ENCODE measurements around the gene STRN4.

DNA sequence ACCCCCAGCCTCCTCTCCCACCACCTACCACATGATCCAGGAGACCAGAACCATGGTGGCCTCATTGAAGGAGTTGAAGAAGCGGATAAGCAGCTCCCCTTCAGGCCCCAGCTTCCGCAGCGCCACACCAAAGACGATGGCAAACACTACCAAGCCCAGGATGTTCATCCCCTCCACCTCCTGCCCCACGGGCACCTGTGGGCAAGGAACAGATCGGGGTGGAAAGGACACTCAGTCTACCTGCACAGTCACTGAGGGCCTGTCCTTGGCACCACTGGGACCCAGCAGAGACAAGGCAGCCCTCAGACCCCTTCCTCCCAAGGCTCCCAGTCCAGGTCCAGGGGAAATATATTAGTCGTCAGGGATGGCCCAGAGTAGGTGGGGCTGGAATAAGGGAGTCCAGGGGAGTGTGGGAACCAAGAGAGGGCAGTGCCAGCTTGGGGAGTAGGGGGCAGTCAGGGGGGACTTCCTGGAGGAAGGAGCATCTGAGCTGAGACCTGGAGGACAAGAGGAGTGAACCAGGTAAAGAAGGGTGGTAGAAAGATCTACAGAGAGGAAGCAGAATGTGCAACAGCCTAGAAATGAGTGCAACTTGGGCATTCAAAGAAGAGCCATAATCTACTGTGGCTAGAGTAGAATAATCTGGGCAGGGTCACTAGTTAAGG is 36.2 kb upstream of the STRN4 start:
- TF ChIP-seq SP1 (IDR thresholded peaks at IDR 0.05), result no peak
- no peak for TF ChIP-seq RAD21 (IDR thresholded peaks at IDR 0.05)
- TF ChIP-seq GABPA (IDR thresholded peaks at IDR 0.05 in 1 of 2, conservative IDR thresholded peaks at IDR 0.05 in 1 of 2), result no peak
- TF ChIP-seq, protein P1, sequence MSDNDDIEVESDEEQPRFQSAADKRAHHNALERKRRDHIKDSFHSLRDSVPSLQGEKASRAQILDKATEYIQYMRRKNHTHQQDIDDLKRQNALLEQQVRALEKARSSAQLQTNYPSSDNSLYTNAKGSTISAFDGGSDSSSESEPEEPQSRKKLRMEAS (IDR thresholded peaks at IDR 0.05), result no peak
- TF ChIP-seq, protein P2, sequence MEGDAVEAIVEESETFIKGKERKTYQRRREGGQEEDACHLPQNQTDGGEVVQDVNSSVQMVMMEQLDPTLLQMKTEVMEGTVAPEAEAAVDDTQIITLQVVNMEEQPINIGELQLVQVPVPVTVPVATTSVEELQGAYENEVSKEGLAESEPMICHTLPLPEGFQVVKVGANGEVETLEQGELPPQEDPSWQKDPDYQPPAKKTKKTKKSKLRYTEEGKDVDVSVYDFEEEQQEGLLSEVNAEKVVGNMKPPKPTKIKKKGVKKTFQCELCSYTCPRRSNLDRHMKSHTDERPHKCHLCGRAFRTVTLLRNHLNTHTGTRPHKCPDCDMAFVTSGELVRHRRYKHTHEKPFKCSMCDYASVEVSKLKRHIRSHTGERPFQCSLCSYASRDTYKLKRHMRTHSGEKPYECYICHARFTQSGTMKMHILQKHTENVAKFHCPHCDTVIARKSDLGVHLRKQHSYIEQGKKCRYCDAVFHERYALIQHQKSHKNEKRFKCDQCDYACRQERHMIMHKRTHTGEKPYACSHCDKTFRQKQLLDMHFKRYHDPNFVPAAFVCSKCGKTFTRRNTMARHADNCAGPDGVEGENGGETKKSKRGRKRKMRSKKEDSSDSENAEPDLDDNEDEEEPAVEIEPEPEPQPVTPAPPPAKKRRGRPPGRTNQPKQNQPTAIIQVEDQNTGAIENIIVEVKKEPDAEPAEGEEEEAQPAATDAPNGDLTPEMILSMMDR (IDR thresholded peaks at IDR 0.05; ENCODE audit: low read depth, low read length, missing input control), result no peak
- no peak for TF ChIP-seq HNF4G (IDR thresholded peaks at IDR 0.05)
- TF ChIP-seq, protein P3, sequence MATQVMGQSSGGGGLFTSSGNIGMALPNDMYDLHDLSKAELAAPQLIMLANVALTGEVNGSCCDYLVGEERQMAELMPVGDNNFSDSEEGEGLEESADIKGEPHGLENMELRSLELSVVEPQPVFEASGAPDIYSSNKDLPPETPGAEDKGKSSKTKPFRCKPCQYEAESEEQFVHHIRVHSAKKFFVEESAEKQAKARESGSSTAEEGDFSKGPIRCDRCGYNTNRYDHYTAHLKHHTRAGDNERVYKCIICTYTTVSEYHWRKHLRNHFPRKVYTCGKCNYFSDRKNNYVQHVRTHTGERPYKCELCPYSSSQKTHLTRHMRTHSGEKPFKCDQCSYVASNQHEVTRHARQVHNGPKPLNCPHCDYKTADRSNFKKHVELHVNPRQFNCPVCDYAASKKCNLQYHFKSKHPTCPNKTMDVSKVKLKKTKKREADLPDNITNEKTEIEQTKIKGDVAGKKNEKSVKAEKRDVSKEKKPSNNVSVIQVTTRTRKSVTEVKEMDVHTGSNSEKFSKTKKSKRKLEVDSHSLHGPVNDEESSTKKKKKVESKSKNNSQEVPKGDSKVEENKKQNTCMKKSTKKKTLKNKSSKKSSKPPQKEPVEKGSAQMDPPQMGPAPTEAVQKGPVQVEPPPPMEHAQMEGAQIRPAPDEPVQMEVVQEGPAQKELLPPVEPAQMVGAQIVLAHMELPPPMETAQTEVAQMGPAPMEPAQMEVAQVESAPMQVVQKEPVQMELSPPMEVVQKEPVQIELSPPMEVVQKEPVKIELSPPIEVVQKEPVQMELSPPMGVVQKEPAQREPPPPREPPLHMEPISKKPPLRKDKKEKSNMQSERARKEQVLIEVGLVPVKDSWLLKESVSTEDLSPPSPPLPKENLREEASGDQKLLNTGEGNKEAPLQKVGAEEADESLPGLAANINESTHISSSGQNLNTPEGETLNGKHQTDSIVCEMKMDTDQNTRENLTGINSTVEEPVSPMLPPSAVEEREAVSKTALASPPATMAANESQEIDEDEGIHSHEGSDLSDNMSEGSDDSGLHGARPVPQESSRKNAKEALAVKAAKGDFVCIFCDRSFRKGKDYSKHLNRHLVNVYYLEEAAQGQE (IDR thresholded peaks at IDR 0.05), result no peak

Data from liver (tissue), 3 donors.